GM18861 (cell line): Measurements from ENCODE around the gene HIP1.
"Not testable (repeated sequence)": the region's sequence is repeated elsewhere in the genome, so short reads cannot be mapped to it uniquely, and the experiment has no call there.

ENCODE experiments used
- ATAC-seq: cut with Tn5 transposase; IDR thresholded peaks from one replicate; pipeline ENCODE4 v1.9.1; 2021; ENCODE audit not compliant: unreplicated experiment

HIP1 gene

GRCh38 chr7:75583255-75583654 lies 155.5 kb downstream of the HIP1 start:
- no peak for ATAC-seq

- no peak for ATAC-seq
Observed at GRCh38 chr7:75579899-75580298, 158.8 kb downstream of the HIP1 start.

GRCh38 chr7:75578081-75578480 lies 160.7 kb downstream of the HIP1 start:
- ATAC-seq, result no peak

GRCh38 chr7:75575488-75576121 lies 163.1 kb downstream of the HIP1 start:
- no peak for ATAC-seq

- no peak for ATAC-seq
Observed at GRCh38 chr7:75573477-75574019, 165.2 kb downstream of the HIP1 start.

GRCh38 chr7:75572814-75573213 lies 165.9 kb downstream of the HIP1 start:
- no peak for ATAC-seq

GRCh38 chr7:75572396-75572795 lies 166.3 kb downstream of the HIP1 start:
- no peak for ATAC-seq

- no peak for ATAC-seq
Observed at GRCh38 chr7:75571209-75571608, 167.5 kb downstream of the HIP1 start.

- ATAC-seq, result not testable (repeated sequence)
Observed at GRCh38 chr7:75569629-75570282, 169.0 kb downstream of the HIP1 start.

GRCh38 chr7:75567948-75568595 lies 170.7 kb downstream of the HIP1 start:
- no peak for ATAC-seq

GRCh38 chr7:75565132-75565837 lies 173.5 kb downstream of the HIP1 start:
- no peak for ATAC-seq

GRCh38 chr7:75563171-75563570 lies 175.6 kb downstream of the HIP1 start:
- no peak for ATAC-seq

GRCh38 chr7:75559976-75560365 lies 178.8 kb downstream of the HIP1 start:
- ATAC-seq, result no peak

GRCh38 chr7:75559355-75559975 lies 179.3 kb downstream of the HIP1 start:
- ATAC-seq, result no peak

- not testable (repeated sequence) for ATAC-seq
Observed at GRCh38 chr7:75556835-75557234, 181.9 kb downstream of the HIP1 start.

GRCh38 chr7:75555736-75556135 lies 183.0 kb downstream of the HIP1 start:
- no peak for ATAC-seq

- ATAC-seq, result no peak
Observed at GRCh38 chr7:75546237-75547015, 192.3 kb downstream of the HIP1 start.

GRCh38 chr7:75537731-75538130 lies 201.0 kb downstream of the HIP1 start:
- ATAC-seq, result no peak

- no peak for ATAC-seq
Observed at GRCh38 chr7:75536940-75537538, 201.7 kb downstream of the HIP1 start.

GRCh38 chr7:75536491-75536890 lies 202.2 kb downstream of the HIP1 start:
- ATAC-seq, result no peak
